K562 (cell line): Measurements from ENCODE around the gene NBPF4. TPM values are rescaled to one million over a fixed set of nuclear protein-coding genes. Genes with fewer than 3 reads are reported as not detected.
"Not testable (repeated sequence)": the region's sequence is repeated elsewhere in the genome, so short reads cannot be mapped to it uniquely, and the experiment has no call there.

Source experiments
- ATAC-seq: fragments of 200-7000 bp; cut with Tn5 transposase; 3 replicates; pipeline ENCODE4 v1.9.1; 2020; ENCODE audit warnings: moderate library complexity
- BruUV-seq: library from RNA; stranded (reverse); fragments of 400-500 nt; replicated peaks from 2 replicates; lab custom pipeline; 2021; lab: Mats Ljungman, UMichigan
- CTCF ChIA-PET: fragments of 300-600 bp; formaldehyde crosslinking; extraction: SDS; loops from one replicate; lab custom pipeline; 2021; ENCODE audit warnings: low intra/inter-chr PET ratio; lab: Yijun Ruan, JAX
- POLR2A ChIA-PET: fragments of 300-600, 350-650 bp; sonication (Branson Sonifier 250); formaldehyde crosslinking; extraction: SDS; loops from one replicate; lab custom pipeline; 2021; ENCODE audit warnings: antibody characterized with exemption, inconsistent platforms; lab: Yijun Ruan, JAX
- DNase-seq, 4 experiments: peaks; one replicate each; pipeline versions ENCODE4 v3.0.0 to v3.0.0-alpha.2; 2011 to 2018; ENCODE audit warnings: low spot score in 3 of 4, mixed read lengths in 3 of 4; ENCODE audit errors: extremely low read depth in 1 of 4
- FAIRE-seq: peaks from 2 replicates; lab custom pipeline; 2011; peaks lifted over from hg19 to GRCh38; lab: Jason Lieb, UNC
- H2AFZ ChIP-seq: 2 replicates; pipeline ENCODE4 v1.6.0; 2011; ENCODE audit warnings: low read depth, low read length, control low read depth, inconsistent platforms
- H3K27ac ChIP-seq: fragments of 200-600 bp; 3 replicates; pipeline ENCODE4 v1.8.0; 2011; ENCODE audit warnings: low read depth, mild to moderate bottlenecking, control low read depth, inconsistent platforms, low read length, moderate library complexity, mixed read lengths; ENCODE audit errors: extremely low read depth
- H3K27me3 ChIP-seq, 2 experiments: fragments of 300-600 bp in 1 of 2; 2 replicates in 1 of 2; 3 replicates in 1 of 2; pipeline versions ENCODE4 v1.6.0 to v1.8.0; 2011; ENCODE audit warnings: inconsistent platforms in 2 of 2, low read length in 2 of 2, mild to moderate bottlenecking in 1 of 2, mixed read lengths in 1 of 2, moderate library complexity in 1 of 2; ENCODE audit not compliant: control insufficient read depth in 2 of 2, insufficient read depth in 2 of 2
- H3K36me3 ChIP-seq: fragments of 300-600 bp; 3 replicates; pipeline ENCODE4 v1.8.0; 2011; ENCODE audit warnings: mild to moderate bottlenecking, low read length, inconsistent platforms; ENCODE audit not compliant: control insufficient read depth, insufficient read depth
- H3K4me1 ChIP-seq, 2 experiments: fragments of 200-600 bp in 1 of 2; replicated peaks in 1 of 2; 2 replicates in 1 of 2; 3 replicates in 1 of 2; pipeline versions ENCODE4 v1.5.1 to v1.8.0; 2011; ENCODE audit warnings: inconsistent platforms in 2 of 2, low read length in 2 of 2, mild to moderate bottlenecking in 1 of 2, mixed read lengths in 1 of 2, moderate library complexity in 1 of 2; ENCODE audit not compliant: control insufficient read depth in 2 of 2, insufficient read depth in 2 of 2
- H3K4me2 ChIP-seq: 2 replicates; pipeline ENCODE4 v1.6.1; 2011; ENCODE audit warnings: low read length, control low read depth, inconsistent platforms, mixed read lengths; ENCODE audit not compliant: insufficient read depth
- H3K4me3 ChIP-seq: fragments of 200-600 bp; sonication (generic), shearing (Covaris generic); 2 replicates; pipeline ENCODE4 v1.5.1; 2016; ENCODE audit warnings: control low read depth, inconsistent platforms
- H3K79me2 ChIP-seq: fragments of 200-600 bp; 3 replicates; pipeline ENCODE4 v1.8.0; 2011; ENCODE audit warnings: low read length, inconsistent platforms; ENCODE audit not compliant: control insufficient read depth, insufficient read depth
- H3K9ac ChIP-seq, 2 experiments: 2 replicates each; pipeline versions ENCODE4 v1.6.0 to v1.6.1; 2011; ENCODE audit warnings: low read depth in 2 of 2, low read length in 2 of 2, control low read depth in 1 of 2, inconsistent platforms in 1 of 2, mild to moderate bottlenecking in 1 of 2, mixed read lengths in 1 of 2; ENCODE audit not compliant: insufficient read depth in 1 of 2
- H3K9me1 ChIP-seq: one replicate; pipeline ENCODE4 v1.6.0; 2011; ENCODE audit warnings: inconsistent platforms, mild to moderate bottlenecking, low read length, moderate library complexity; ENCODE audit not compliant: control insufficient read depth, insufficient read depth
- H3K9me3 ChIP-seq: replicated peaks from 2 replicates; pipeline ENCODE4 v1.5.1; 2011; ENCODE audit warnings: low read depth, low read length, inconsistent platforms; ENCODE audit not compliant: control insufficient read depth, insufficient read depth
- H4K20me1 ChIP-seq: replicated peaks from 2 replicates; pipeline ENCODE4 v1.6.1; 2011; ENCODE audit warnings: low read length, inconsistent platforms, mixed read lengths; ENCODE audit not compliant: control insufficient read depth, insufficient read depth
- WGBS: fragments of 100-300 bp; shearing (Covaris generic); methylation state at CpG from one replicate; pipeline ENCODE4 v1.1.6; 2016; ENCODE audit warnings: low coverage, mixed read lengths; ENCODE audit not compliant: insufficient coverage; ENCODE audit errors: missing lambda C conversion rate; 5-methylcytosine and 5-hydroxymethylcytosine counted together
- in situ Hi-C: fragments of 300-500 bp; cut with MboI; formaldehyde crosslinking; loops from 4 replicates; pipeline ENCODE4 v1.15.0; 2018; ENCODE audit warnings: inconsistent platforms, mixed read lengths
- intact Hi-C: fragments of 100-400 bp; cut with micrococcal nuclease; formaldehyde crosslinking; loops from 2 replicates; pipeline ENCODE4 v1.14.2; 2022
- polyA plus RNA-seq, 8 experiments: library from polyadenylated mRNA; depleted of rRNA in 4 of 8; stranded (reverse) in 5 of 8; unstranded in 3 of 8; fragments of >200 nt; fragmentation: Nextera tagmentation in 2 of 8; fragmentation: Illumina TruSeq in 1 of 8; extraction: Ambion mirVana in 2 of 8; extraction: Trizol in 1 of 8; gene quantifications; 2 replicates each; pipeline versions ENCODE4 v1.2.1 to v1.2.3, GENCODE V29; 2011 to 2014; ENCODE audit warnings: inconsistent platforms in 1 of 8, missing spikeins in 1 of 8
- total RNA-seq, 7 experiments: library from RNA; depleted of rRNA in 6 of 7; stranded (reverse); fragments of >200 nt in 6 of 7; fragmentation: Illumina TruSeq in 2 of 7; extraction: Trizol in 2 of 7; gene quantifications; 2 replicates each; pipeline versions ENCODE4 v1.2.1 to v1.2.3, GENCODE V29; 2011 to 2021; ENCODE audit warnings: low replicate concordance in 1 of 7
- TF ChIP-seq, protein P1 (sequence below): fragments of 250-450 bp; sonication (Bioruptor Pico); IDR thresholded peaks from 2 replicates; pipeline ENCODE4 v1.5.0; 2020; ENCODE audit warnings: mild to moderate bottlenecking

NBPF4 gene
- total and polyA plus RNA-seq, 9 of the 15 experiments (the other 6 are each of a cell fraction or from before 2014, with no cell fraction given) = 3.6 to 10.4 (median 5.9) TPM

DNA sequence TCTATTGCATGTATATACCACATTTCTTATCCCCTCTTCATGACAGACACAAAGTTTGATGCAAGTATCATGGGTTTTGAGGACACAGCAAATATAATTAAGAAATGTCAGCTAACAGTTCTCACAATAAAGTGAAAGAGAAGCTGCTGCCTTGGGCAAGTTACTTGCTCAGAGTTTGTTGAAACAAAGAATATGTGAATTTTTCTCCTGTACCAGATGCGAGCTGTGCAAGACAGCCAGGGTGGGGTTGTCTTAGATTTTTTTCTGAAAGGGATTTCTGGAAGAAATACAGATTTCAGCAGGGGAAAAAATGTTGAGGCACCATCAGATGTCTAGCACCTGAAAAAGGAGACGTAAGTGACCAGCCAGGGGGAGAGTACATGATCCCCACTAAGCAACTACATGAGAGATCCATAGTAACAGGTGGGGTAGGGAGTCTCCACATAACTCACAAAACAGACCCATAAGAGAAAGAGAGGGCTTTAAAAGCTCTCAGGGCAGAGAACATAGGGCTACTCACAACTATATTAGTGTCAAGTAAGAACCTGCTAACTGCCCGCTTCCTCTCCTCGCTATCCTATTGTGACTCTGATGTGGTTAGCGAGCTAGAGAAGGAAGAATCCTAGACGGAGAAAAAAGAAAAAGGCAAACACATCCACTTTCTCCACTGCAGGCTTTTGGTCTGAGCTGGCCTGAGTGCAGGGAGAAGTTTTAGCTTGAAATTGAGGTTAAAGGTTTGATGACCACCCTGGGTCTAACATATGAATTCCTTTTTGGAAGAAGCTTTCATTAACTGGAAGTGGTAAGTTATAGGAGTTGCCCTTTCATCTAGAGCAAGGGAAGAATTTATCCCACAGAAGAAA is 27.6 kb downstream of the NBPF4 start:
- peak; percentile 42 for ATAC-seq
- H4K20me1 ChIP-seq, H3K9me1 ChIP-seq, CTCF ChIA-PET: not testable (repeated sequence)
- TF ChIP-seq, protein P1, sequence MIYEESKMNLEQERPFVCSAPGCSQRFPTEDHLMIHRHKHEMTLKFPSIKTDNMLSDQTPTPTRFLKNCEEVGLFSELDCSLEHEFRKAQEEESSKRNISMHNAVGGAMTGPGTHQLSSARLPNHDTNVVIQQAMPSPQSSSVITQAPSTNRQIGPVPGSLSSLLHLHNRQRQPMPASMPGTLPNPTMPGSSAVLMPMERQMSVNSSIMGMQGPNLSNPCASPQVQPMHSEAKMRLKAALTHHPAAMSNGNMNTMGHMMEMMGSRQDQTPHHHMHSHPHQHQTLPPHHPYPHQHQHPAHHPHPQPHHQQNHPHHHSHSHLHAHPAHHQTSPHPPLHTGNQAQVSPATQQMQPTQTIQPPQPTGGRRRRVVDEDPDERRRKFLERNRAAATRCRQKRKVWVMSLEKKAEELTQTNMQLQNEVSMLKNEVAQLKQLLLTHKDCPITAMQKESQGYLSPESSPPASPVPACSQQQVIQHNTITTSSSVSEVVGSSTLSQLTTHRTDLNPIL (CRISPR knock-in tag) = 0 out of 2 replicates have a peak, but pooled peaks have one; percentile 43
- TF ChIP-seq, all 486 proteins: peak for 1; not testable (repeated sequence) for 485
- intact Hi-C loops, H3K27me3 ChIP-seq, H3K9me3 ChIP-seq, H3K79me2 ChIP-seq, H3K36me3 ChIP-seq, H3K4me3 ChIP-seq, FAIRE-seq, H3K9ac ChIP-seq, H3K27ac ChIP-seq, DNase-seq, BruUV-seq, H3K4me1 ChIP-seq, H3K4me2 ChIP-seq: not testable (repeated sequence)
- POLR2A ChIA-PET = interaction anchor here (0.7 kb wide), 1 partner anchor 14 kb away, joined by 4 read pairs; no protein-coding TSS in a partner anchor
- WGBS = 32% methylated on average over 5 of the region's 6 CpGs
- in situ Hi-C loops = loop anchor here (10.0 to 25.0 kb wide), 2 partner anchors 109 to 246 kb away; partner anchors contain the start of gene NBPF6
- peak overlapping the region; percentile 32 for H2AFZ ChIP-seq
